DMS 273 treated with DMSO at 0.1 percent for 48 hours (cell line): ENCODE results near the gene H6PD.
A peak's percentile ranks its signal among the peaks of the same experiment; 100 is the strongest.

Source experiments
- DNase-seq: peaks from one replicate; lab custom pipeline; 2025; lab: John Stamatoyannopoulos, UW

Gene H6PD

DNA sequence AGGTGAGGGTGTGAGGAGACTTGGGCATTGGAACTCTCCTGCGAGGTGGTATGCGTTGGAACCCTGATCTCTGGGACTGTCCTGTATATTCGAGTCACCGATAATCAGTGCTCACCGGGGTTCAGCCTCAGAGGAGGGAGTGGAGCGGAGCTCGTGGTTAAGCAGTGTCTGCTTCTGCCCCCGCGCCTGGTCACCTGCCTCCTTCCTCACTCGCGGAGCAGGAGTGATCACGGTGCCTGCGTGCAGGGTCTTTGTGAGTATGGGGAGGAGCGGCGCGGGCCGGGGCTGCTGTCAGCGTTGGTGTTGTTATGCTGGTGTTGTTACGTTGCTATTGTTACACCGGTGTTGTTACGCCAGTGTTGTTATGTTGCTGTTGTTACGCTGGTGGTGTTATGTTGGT lies 23.3 kb downstream of the H6PD start:
- DNase-seq, result no peak

DNA sequence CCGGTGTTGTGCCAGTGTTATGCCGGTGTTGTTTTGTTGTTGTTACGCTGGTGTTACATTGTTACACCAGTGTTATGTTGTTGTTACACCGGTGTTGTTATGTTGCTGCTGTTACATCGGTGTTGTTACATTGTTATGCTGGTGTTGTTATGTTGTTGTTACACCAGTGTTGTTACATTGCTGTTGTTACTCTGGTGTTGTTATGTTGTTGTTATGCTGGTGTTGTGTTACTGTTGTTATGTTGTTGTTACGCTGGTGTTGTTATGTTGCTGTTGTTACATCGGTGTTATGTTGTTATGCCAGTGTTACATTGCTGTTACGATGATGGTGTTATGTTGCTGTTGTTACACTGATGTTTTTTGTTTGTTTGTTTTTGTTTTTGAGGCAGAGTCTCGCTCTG lies 24.1 kb downstream of the H6PD start:
- no peak for DNase-seq

GRCh38 chr1:9260059-9260766 lies 25.6 kb downstream of the H6PD start:
- no peak for DNase-seq

DNA sequence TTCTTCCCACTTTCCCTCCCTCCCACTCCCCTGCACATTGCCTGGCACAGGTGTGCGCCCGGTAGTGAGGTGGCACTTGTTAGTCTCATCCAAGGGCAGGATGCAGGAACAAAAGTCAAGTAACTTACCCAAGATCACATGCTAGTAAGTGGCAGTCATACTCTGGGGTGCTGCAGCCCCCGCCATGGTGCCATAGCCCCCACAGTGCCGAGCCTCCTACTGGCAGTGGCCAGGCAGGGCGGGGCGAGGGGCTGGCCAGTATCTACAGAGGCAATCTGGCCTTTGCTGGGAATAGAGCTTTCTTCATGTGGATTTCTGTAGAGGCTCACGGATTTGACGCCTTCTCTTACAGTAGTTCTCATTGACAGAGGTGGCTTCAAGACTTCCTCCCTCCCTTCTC lies 26.9 kb downstream of the H6PD start:
- DNase-seq, result no peak

GRCh38 chr1:9262096-9262986 lies 27.8 kb downstream of the H6PD start:
- no peak for DNase-seq

GRCh38 chr1:9263276-9263855 lies 28.8 kb downstream of the H6PD start:
- no peak for DNase-seq

GRCh38 chr1:9263984-9264872 lies 29.7 kb downstream of the H6PD start:
- DNase-seq, result no peak

- no peak for DNase-seq
Observed at GRCh38 chr1:9265037-9265436, 30.5 kb downstream of the H6PD start.

DNA sequence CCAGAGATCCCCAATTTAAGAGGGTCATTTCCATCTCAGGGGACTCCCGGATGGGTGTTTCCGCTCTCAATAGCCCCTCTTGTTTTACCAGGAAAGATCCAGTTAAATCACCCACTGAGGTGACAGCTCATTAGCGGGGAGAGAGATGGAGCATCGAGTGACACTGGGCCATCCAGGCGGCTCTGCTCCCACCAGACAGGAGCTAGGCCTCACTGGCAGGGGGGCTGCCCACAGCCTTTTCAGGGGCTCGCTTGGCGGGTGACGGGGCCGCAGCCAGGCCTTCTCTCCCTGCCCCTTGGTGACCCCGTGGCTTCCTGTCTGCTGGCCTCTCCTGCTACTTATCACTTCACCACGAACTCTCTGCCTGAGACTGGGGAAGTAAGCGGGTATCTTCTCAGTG lies 31.4 kb downstream of the H6PD start:
- DNase-seq, result no peak

DNA sequence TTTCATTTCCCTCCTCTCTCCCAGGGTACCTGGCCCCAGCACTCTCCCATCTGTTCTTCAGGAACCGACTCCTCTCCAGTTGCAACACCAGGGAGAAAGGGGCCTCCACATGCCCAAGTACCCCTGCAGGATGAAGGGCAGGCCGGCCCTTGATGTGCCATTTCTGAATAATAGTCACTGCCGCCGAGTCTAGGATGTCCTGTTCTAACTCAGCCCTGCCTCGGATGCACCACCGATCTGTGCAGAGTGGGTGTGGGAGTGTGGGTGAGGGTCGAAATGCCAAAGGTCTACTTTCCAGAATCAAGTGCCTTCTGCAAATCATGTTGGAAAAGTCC lies 32.7 kb downstream of the H6PD start:
- DNase-seq, result no peak

- DNase-seq, result no peak
Observed at GRCh38 chr1:9267827-9268581, 33.4 kb downstream of the H6PD start.

DNA sequence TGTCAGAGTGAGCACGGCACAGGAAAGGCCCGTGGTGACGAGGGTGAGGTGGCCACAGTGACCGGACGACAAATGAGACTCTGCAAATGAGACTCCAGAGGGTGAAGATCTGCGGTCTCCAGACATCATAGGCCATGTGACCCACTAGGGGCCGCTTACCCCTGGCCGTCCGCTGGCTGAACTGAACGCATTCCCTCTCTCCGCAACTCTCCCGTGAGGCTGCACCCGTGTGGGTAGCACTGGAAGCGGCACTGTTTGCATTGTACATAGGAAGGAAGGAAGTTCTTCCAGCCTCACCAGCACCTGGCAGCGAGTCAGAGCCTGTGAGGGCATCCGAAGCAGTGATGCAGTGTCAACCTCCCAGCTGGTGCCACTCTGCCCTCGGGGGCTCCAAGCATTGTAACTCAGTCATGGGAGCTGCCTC lies 34.5 kb downstream of the H6PD start:
- DNase-seq, result no peak

DNA sequence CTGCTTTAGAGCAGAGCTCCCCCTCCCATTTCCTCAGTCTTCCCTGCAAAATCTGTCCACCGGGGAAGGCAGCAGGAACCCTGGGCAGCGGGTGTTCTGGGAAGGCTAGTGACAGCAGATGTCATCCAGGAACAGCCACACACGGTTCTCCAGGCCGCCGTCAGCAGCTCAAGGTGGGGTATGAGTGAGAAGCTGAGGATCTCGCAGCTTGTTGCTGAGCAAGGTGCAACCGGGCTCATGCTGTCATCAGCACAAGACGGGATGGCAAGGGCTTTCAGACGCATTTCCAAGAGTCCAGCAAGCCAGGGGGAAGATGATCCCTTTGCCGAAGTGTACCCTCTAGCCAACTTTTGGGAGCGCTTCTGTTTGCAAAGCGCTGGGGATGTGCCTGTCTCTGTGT lies 35.1 kb downstream of the H6PD start:
- DNase-seq, result no peak

DNA sequence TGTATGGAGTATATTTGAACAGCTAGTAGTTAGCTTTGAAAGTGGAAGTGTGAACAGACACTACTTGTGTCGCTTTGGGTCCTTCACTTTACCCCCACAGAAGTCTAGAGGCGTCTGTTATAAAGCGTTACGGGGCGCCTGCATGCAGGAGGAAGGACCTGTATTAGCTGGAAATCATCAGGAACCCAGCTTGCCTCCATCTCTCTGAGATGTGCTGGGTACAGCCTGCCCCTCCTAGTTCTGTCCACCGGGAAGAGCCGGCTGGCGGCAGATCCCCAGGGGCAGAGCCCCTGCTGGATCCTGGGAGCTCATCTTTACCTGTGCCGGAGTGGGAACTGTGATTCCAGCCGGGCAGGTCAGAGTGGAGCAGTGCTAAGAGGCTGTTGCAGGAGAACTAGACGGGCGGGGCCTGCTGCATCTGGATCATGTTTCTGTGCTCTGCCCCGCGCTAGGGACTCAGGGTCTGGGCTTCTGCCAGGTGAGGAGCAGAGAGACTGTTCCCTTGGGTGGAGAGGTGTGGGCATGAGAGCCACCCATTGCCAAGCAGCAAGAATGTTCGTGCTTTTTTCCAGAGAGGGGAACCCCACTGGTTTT lies 35.8 kb downstream of the H6PD start:
- DNase-seq, result no peak

- DNase-seq, result no peak
Observed at GRCh38 chr1:9271283-9271682, 36.7 kb downstream of the H6PD start.

- no peak for DNase-seq
Observed at GRCh38 chr1:9271861-9272595, 37.5 kb downstream of the H6PD start.

GRCh38 chr1:9273177-9273576 lies 38.6 kb downstream of the H6PD start:
- DNase-seq, result no peak

DNA sequence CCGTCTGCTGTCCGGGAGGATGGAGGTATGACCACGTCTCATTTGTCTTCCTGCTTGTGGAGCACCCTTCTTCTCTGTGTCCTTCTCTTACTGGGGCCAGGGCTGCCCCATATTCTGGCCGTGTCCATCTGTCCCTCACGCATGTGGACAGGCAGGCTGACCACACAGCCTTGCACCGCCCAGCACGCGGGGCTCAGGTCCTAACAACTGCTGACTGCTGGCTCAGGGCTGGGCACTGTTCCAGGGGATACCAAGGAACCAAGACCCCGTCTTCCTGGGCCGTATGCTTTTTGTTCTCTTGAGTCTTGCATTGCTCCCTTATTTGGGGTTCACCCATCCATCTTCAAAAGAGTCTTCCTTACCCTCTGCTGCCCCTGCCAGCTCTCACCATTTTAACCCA lies 40.6 kb downstream of the H6PD start:
- DNase-seq, result no peak

- peak; percentile 21 for DNase-seq
Observed at GRCh38 chr1:9275567-9276034, 41.0 kb downstream of the H6PD start.

DNA sequence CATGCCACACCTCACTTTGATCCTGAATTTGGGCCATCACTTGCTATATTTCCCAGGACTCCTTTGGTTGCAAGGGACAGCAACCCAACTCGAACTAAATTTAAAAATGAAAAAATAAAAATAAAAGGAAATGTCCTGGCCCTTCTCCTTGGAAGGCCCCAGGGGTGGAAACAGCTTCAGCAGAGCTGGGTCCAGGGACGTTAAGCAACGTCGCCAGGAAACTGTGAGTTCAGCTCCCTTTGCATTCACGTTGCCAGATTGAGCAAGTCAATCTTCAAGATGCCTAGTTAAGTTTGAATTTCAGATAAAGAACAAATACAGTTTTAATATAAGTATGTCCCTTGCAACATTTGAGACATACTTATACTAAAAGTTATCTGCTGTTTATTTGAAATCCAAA lies 43.5 kb downstream of the H6PD start:
- DNase-seq, result no peak
